HG02852 (cell line): Measurements from ENCODE around the gene ADCY10.

Source experiments
- ATAC-seq: cut with Tn5 transposase; IDR thresholded peaks from one replicate; pipeline ENCODE4 v1.9.1; 2021; ENCODE audit warnings: mild to moderate bottlenecking, moderate library complexity; ENCODE audit not compliant: unreplicated experiment

Gene ADCY10

DNA sequence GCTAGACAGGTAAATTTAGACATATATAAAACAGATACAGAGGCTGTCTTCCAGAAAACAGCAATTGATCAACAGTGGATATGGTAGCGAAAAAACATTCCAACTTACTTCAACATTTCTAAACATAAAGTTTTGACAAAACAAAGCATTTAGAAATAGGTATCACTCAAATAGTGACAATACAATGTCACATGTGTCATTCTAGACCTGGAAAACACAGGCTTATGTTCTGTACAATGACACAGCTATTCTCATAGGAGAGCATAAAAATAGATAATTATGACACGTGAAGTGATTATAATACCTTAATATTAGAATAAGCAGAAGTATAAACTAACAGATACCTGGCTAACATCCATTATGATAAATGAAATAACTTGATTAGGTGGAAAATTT lies 14.5 kb upstream of the ADCY10 start:
- no peak for ATAC-seq

GRCh38 chr1:167927046-167927754 lies 13.3 kb upstream of the ADCY10 start:
- peak; percentile 52 for ATAC-seq

DNA sequence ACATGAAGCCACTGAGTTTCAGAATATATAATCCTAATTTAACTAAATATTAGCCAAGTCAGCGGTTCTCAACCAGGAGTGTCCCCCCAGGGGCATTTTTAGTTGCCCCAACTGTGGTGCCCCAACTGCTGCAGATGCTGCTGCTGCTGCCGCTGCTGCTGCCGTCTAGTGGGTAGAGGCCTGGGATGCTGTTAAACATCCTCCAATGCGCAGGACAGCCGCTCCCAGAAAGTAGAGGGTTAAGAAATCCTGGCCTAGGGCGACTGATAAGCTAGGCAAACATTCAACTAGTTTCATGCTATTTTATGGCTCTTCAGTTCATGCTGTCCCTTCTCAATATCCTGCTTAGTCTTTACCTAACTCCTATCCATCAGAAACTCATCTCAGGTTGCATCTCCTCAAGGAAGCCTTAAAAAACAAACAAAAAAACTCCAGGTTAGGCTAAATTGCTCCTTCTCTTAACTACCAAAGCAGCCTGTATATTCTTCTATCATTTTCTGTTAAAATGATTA lies 12.6 kb upstream of the ADCY10 start:
- no peak for ATAC-seq

DNA sequence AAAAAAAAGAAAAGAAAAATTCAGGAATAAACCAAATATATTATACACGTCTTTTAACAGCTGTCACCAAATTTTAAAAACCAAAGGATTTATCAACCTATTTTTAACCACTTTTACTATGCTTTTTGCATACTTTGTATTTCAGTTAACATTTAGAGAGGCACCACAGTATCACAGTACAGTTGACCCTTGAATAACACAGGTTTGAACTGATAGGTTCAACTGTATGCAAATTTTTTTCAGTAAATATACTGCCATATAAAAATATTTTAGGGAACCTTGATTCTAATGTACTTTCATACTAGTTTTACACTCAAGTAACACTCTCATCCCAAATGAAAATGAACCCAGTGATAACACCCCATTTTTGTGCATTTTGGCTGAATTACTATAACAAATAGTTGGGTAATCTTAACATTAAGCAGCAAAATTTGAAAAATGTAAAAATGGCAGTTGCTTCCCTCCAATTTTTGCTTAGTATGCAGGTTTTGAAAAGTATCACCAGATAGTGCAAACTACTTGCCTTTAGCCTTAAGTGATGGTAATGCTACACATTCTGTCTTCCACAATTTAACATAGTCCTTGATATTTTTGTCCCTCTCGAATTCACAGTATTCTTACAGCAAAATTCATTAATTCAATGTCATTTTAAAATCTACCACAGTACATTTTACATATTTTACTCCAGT lies 10.8 kb upstream of the ADCY10 start:
- ATAC-seq, result no peak

GRCh38 chr1:167924102-167924501 lies 10.2 kb upstream of the ADCY10 start:
- ATAC-seq, result no peak

GRCh38 chr1:167923324-167924056 lies 9.6 kb upstream of the ADCY10 start:
- no peak for ATAC-seq

DNA sequence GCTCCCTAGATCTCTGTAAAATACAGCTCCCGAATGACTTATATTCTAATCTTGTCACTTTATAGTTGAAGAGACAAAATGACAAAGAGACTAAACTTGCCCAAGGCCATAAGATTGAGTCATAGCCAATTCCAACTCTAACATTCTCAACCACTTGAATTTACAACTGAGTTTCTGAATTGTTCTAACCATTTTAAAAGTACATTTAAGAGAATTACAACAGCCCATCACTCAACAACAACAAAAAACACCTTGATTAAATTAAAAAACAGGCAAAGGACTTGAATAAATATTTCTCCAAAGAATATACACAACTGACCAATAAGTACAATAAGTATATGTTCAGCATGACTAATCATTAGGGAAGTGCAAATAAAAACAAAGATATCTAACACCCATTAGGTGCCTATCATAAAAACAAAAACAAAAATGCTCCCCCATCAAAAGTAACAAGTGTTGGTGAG lies 8.7 kb upstream of the ADCY10 start:
- ATAC-seq, result no peak

DNA sequence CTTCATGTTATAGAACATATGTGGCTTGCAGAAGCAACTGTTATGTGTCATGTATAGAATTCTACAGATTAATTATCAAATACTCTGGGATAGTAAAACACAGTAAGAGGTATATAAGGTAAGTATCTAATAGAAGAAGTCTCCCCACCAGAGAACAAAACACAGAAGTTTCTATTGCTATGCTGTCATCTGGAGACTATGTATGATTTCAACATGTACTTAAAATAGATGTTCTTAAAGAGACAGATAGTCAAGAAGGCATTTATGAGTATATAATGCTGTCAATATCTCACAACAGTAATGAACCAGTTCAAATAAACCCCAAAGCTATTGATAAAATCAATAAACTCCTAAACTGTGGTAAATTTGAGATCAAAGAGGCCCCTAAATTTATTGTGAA lies 8.1 kb upstream of the ADCY10 start:
- ATAC-seq, result no peak

GRCh38 chr1:167916766-167917511 lies 3.0 kb upstream of the ADCY10 start:
- ATAC-seq, result no peak

DNA sequence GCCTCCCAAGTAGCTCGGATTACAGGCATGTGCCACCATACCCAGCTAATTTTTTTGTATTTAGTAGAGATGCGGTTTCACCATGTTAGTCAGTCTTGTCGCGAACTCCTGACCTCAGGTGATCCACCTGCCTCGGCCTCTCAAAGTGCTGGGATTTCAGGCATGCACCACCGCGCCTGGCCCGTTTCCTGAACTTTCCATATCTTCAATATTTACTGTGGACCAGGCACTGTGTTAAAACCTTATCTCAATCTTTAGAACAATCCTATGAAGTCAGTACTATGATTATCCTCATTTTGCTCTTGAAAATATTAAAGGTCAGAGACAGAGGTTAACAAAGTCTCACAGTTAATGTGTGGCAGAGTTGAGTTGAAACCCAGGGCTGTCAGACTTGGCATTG lies 1.6 kb upstream of the ADCY10 start:
- ATAC-seq, result no peak

DNA sequence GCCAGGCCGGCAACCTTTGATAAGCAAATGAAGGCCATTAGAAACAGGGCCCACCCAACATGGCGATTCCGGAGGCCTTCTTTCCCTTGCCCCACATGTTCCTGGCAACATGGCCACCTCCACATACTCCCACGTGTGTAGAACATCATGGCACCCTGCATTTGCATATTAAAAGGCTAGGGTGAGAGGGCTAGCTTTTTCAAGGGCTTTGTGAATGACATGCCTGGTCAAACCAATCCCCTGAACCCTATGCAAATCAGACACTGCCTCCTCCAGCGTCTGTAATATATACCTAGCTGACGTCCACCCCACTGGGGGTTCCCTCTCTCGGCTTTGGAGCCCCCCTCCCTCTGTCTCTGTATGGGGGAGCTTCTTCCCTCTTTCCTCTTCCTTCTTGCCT lies 1.6 kb downstream of the ADCY10 start:
- ATAC-seq, result no peak

DNA sequence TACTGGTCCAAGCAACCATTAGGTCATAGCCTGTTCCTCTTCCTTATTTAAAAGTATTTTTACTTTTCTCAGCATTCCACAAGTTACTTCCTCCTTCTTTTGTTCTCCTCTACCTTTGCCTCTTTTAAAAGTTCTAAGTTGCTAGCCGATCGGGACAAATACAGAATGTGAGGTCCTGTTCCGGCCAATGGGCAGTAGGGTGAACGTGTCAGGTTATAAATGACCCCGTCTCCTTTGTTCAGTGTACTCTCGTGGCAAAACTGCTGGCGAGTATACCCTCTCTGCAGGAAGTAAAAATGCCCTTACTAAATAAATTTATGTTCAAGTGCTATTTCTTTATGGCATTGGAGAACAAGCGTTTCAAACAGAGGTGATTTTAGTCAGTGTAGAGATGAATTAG lies 2.5 kb downstream of the ADCY10 start:
- no peak for ATAC-seq

GRCh38 chr1:167910530-167910929 lies 3.4 kb downstream of the ADCY10 start:
- ATAC-seq, result no peak

DNA sequence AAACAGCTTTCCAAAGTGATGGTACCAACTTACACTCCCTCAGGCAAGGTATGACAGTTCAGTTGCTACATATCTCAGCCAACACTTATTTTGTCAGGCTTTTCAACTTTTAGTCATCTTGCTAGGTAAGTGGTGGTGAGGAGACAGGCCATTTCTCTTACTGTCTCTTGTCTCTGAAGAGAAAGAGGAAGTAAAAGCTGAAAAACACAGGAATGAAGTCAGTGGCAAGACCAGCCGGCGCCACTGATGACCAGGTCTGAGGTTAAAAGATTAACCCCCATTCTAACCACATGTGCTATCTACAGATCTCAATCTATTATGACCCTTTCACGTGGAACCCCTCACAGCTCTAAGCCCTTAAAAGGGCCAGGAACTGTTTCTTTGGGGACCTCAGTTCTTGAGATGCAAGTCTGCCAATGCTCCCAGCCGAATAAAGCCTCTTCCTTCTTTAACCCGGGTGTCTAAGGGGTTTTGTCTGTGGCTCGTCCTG lies 4.2 kb downstream of the ADCY10 start:
- ATAC-seq, result no peak

DNA sequence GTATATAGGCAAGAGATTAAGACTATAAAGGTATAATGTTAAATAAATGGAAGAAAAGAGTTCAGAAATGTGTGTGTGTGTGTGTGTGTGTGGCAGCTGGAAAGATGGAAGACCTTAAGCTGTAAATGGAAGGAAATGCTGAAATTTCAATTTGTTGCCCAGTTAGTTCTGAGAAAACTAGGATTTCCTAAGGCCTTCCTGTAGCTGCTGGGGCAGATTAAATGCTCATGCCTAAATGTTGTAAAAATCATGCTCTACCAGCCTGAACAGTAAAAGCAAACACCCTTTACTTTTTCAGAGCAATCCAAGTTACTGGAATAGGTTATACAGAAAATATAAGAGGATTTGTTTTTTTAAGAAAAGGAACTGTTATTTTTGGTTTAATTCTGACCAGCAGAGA lies 8.3 kb downstream of the ADCY10 start:
- ATAC-seq, result no peak

DNA sequence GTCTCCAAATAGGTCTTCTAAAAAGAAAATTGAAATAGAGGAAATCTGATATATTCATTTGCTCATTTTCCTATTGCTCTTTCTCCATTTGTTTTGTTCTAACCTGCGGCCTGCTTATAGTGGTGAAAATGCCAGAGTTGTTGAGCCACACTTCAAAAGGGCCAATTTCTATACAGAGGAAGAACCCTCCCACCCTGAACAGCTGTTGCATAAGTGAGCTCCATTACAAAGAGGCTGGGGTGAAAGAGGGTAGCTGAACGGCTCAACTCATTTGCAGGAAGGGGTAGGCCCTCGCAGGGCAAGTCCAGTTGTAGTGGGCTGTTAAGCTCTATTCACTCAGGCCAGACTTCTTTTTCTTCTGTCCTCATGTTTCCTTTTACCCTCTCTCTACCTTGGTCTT lies 8.8 kb downstream of the ADCY10 start:
- ATAC-seq, result no peak

- ATAC-seq, result no peak
Measured at GRCh38 chr1:167904652-167905130, 9.2 kb downstream of the ADCY10 start.

- no peak for ATAC-seq
Measured at GRCh38 chr1:167900907-167901306, 13.0 kb downstream of the ADCY10 start.

GRCh38 chr1:167899253-167899681 lies 14.7 kb downstream of the ADCY10 start:
- peak; percentile 80 for ATAC-seq

DNA sequence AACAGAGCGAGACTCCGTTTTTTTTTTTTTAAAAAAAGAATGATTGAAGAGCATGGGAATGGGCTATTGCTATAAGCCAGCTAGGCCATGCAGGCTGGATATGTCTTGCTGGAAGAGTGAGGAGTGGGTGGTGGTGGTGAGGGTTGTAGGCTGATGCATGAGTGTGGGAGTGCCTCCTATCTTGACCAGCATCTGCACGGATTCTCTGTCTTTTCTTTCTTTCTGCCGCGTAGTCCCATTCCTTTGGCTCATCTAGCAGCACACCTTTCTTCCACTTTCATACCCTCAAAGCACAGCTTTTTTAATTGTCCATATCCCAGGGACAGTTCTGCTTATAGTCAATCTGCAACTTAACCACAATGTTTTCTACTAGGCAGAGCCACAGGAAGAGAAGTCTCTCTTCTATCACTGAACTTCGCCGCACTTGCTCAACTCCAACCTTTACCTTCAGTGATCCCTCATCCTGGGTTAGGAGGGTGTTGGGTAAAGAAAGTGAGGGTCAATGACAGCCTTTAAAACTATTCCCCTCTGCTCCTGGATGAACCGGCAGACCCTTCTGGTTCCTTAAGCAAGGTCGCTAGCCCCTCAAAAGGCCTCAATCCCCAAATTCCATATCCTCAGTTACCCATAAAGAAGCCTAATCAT lies 15.2 kb downstream of the ADCY10 start:
- ATAC-seq, result no peak
